NCI-H460 (cell line): ENCODE measurements around the gene AREL1. TPM values are rescaled to one million over a fixed set of nuclear protein-coding genes. Genes with fewer than 3 reads are reported as not detected.

ENCODE experiments used
- DNase-seq: peaks from one replicate; pipeline ENCODE4 v3.0.0-alpha.2; 2016; ENCODE audit warnings: low read depth; ENCODE audit errors: extremely low read depth
- total RNA-seq: library from RNA; depleted of rRNA; stranded (reverse); fragments of >200 nt; shearing (Covaris generic); gene quantifications from 2 replicates; pipeline ENCODE4 v1.2.3, GENCODE V29; 2014

The AREL1 gene
- total RNA-seq, 1 experiment from 2014 or later: 31.2 TPM

DNA sequence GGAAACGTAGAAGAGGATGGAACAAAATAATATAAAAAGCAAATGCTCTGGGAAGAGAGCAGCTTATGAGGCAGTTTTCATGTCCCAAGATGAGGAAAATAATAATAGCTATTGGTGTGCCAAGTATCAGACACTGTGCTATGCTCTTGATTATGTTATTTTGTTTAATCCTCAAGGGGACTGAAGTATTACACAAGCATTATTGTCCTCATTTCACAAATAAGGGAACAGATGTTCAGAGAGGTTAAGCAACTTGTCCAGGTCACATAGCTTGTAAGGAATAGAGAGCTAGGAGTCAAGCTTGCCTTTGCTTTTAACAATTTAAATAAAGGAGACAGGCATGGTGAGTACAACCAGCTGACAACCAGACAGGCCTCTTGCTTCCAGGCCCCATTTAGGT lies 73.9 kb downstream of the AREL1 start:
- no peak for DNase-seq

DNA sequence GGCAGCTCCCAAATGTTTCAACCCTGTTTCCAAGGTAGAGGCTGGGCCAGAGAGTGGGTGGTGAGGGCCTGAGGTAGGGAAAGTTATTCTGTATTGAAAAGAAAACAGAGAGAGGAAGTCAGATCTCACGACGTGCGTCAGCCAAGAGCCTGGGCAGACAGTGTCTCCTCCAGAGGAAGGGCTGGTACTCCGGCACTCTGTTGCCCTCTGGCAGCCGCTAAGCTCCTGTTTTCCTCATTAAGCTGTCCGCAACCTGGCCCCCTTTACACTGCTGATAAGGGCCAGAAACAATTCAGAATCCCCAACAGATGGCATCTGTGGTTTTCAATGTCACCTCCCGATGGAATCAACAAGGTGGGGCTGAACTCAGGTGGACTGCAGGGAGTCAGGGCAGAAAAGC lies 74.8 kb downstream of the AREL1 start:
- no peak for DNase-seq

DNA sequence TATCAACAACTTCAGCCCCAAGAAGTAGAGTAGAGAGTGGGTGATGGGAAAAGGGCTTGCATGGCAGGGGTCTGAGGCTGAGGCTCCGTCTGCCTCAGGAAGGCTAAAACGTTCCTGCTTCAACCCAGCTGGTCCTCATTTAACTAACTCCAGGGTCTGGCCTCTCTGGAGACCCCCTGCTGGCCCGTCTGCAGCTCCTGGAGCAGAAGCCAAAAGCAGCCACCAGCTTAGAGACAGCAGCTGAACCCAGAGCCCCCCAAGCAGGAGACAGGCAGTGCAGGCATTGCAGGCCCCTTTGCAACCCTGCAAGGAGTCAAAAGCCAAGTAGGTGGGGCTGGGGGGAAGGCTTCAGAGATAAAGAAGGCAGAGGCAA lies 75.7 kb downstream of the AREL1 start:
- DNase-seq: no peak

DNA sequence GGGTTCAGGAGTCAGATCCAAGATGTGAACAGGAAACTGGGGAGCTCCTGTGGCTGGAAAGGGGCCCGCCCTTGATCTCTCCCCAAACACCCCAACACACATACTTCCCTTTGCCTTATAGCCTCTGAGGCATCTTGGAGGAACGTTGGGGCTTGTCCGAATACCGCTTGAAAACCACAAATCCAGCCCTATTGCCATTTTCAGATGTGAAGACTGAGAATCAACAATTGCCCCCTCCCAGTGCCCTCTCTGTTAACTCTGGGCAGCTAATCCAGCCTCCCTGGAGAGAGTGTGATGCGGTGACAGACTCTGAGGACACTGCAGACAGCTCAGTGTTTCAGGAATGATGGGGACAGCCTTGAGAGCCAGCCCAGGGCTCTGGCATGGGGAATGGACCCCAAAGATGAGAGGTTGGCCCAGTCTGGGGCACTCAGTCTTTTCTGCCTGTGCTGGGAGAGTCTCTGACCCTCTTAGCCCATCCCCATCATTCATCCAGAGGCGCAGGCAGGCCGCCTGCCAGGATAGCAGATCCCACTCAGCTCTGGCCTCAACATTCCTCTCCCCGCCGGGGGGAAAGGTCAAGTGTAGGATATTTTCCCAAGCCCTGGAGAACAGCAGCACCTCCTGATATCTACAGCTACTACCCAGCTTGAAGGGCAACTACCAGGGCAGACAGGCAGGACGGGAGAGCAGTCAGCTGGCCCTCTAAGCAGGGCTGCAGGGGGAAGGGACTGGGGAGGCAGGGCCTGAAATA lies 76.3 kb downstream of the AREL1 start:
- DNase-seq: no peak

DNA sequence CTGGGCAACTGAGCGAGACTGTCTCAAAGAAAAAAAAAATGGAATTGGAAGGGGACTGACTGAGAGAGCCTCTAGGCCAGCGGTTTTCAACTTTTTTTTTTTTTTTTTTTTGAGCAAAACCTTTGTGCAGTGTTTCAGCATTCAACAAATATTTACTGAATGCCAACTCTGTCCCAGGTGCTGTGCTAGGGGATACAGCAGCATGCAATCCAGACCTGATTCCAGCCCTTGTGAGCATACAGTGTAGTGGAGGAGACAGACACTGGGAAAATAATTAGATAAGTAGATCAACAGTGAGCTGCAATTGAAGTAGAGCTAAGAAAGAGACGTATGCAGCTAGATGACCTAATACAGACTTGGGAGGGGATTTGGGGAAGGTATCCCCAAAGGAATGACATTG lies 77.0 kb downstream of the AREL1 start:
- no peak for DNase-seq

- DNase-seq: no peak
Measured at GRCh38 chr14:74634964-74635363, 77.9 kb downstream of the AREL1 start.

DNA sequence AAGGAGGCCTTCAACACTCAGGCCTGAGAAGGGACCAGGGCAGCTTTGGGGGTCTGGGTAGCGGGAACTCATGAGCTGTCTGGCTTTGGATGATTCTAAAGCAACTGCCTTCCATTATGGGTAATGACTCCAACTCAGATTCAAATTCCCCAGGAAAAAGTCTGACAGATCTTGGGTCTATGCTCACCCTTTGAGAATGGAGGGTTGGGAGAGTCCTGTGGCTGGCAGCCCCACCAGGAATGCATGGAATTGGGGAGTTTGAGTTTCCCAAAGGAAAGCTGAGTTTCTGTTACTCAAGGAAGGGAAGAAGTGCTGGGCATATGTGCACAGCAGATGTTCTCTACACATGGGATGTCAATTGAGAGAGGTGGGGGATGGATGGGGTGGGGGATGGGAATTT lies 78.4 kb downstream of the AREL1 start:
- no peak for DNase-seq

GRCh38 chr14:74630881-74631690 lies 81.8 kb downstream of the AREL1 start:
- no peak for DNase-seq

DNA sequence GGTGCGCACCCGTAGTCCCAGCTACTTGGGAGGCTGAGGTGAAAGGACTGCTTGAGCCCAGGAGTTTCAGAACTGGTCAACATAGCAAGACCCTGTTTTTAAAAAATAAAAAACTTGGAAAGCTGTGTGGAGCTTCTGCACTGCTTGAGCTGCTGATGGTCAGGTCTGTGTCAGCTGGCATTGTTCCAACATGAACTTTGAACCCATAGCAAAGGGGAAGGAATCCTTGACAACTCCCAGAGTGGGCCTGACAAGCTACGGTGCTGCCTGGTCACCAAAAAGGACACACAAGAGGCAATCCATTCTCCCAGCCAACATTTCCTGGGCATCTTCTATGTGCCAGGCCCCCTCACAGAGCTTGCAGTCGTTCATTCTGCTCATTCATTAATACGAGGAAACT lies 84.5 kb downstream of the AREL1 start:
- no peak for DNase-seq

GRCh38 chr14:74627076-74627475 lies 85.8 kb downstream of the AREL1 start:
- DNase-seq: no peak

GRCh38 chr14:74622257-74622656 lies 90.6 kb downstream of the AREL1 start:
- no peak for DNase-seq

DNA sequence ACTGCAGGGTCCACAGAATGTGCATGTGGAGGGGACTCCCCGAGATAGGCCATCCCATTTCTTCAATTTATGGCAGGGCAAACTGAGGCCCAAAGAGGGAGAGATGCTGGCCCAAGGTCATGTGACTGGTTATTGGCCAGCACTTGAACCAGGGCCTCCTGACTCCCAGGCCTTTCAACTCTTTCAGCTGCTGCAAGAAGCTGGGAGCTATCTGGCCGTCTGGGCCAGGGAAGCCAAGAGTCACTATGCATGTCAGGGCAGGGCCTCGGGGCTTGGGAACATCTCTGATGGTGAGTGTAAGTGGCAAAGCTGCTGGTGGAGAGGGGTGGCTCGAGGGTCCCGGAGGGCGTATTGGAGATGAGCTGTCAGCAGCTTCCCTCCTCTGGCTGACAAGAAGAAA lies 91.3 kb downstream of the AREL1 start:
- no peak for DNase-seq

GRCh38 chr14:74620923-74621322 lies 92.0 kb downstream of the AREL1 start:
- DNase-seq: no peak

GRCh38 chr14:74620497-74620921 lies 92.4 kb downstream of the AREL1 start:
- DNase-seq: no peak

DNA sequence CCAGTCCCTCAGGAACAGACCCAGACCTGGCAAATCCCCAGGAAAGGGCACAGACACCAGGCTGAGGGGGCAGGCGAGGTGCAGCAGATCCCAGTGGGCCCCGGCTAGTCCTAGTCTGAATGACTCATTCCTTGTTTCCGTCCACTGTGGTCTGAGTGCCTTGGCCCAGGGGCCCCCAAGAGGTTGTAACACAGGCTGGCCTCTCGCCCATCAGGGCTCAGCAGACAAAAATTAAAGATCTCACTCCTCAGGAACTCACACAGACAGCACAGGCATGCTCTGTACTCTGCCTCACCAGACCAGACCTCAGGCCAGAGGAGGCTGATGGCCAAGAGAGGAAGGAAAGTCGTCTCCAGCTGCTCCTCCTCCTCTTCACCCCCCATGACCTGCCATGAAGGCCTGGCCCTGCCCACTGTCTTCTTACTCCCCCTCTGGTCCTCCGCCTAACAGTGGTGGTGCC lies 93.2 kb downstream of the AREL1 start:
- no peak for DNase-seq

DNA sequence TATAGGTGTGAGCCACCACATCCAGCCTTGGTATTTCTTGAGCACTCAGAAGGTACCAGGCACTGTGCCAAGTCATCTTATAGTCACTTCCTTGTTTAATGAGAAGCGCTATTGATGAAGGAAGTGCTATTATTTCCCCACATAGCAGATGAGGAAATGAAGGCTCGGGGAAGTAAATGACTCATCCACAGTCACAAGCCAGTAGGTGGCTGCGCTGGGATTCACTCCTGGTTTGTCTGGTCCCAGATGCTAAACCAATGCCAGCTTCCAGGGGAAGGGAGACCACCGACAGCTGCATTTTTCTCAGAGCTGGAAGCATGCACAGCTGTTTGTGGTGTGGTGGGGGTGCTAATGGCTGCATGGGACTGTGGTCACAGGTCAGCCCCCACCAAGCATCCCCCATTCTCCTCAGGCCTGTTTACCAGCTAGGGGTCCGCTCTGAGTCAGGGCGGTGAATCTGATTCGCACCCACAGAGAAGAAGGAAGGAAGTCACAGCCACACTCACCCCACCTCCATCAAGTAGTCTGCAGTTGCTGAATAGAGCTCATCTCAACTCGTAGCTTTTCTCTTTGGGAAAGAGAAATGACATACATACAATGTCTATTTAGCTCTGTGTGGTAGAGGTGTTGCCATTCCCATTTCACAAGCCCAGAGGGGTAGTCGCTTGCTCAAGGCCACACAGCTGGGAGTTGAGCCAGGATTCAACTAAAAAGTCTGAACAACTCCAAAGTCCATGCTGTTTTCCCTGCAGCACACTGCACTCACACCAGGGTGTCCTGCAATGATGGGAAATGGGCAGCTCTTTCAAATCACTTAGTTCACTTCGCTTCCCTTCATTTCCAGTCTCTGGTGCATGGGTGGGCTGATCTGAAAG lies 94.6 kb downstream of the AREL1 start:
- peak; percentile 33 for DNase-seq

DNA sequence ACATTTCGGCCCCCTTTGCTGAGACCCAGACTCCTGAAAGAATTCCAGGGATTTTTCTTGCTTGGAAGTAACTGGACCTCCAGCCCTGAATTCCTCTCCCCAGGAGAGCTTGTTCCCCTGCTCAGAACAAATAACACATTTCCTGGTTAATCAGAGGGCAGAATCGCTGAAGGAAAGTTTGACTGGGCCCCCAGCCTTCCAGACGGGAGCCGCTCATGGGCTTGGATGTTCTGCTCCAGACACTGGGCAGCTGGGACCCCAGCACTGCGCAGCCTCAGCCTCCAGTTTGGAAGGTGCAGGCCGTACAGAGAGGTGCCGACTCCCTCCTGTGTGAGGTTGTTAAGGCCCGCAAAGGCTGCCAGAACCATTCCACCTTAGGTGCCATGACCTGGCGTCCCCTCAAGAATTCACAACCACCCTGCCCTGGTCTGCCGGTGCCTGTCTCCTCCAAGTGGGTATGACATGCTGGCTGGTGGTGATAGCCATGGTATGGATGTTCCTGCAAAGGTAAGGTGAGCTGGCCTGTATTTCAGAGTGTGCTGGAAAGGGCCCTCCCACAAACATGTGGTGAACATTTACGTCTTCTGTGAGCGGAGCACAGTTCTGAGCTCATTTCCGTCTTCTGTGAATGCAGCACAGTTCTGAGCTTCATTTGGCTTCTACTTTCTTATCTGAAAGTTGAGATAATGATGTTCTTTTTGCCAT lies 95.7 kb downstream of the AREL1 start:
- no peak for DNase-seq

- DNase-seq: peak; percentile 36
Measured at GRCh38 chr14:74616507-74616906, 96.4 kb downstream of the AREL1 start.

- no peak for DNase-seq
Measured at GRCh38 chr14:74615735-74616134, 97.1 kb downstream of the AREL1 start.
